HCT116 (cell line): ENCODE results near the gene S100A7A. TPM values are rescaled to one million over a fixed set of nuclear protein-coding genes. Genes with fewer than 3 reads are reported as not detected.

Experiments used
- ATAC-seq: fragments of 200-7000 bp; cut with Tn5 transposase; 2 replicates; pipeline ENCODE4 v1.9.1; 2020; ENCODE audit warnings: mild to moderate bottlenecking, moderate library complexity
- BruUV-seq: library from RNA; stranded (reverse); fragments of 400-500 nt; replicated peaks from 2 replicates; lab custom pipeline; 2021; lab: Mats Ljungman, UMichigan
- CTCF ChIA-PET: fragments of 300-600 bp; sonication (Branson Sonifier 250); formaldehyde crosslinking; loops from one replicate; lab custom pipeline; 2021; ENCODE audit warnings: antibody characterized with exemption; lab: Charles Lee
- POLR2A ChIA-PET: fragments of 300-600, 350-600 bp; sonication (Branson Sonifier 250); formaldehyde crosslinking; loops from one replicate; lab custom pipeline; 2021; ENCODE audit warnings: antibody characterized with exemption; lab: Charles Lee
- RAD21 ChIA-PET, 2 experiments: fragments of 300-600 bp; sonication (Branson Sonifier 250); formaldehyde crosslinking; loops; one replicate each; lab custom pipeline; 2023; ENCODE audit warnings: low total read pairs in 2 of 2; ENCODE audit not compliant: uncharacterized antibody in 2 of 2, unreplicated experiment in 2 of 2, low non-redundant PET in 1 of 2; lab: Charles Lee
- DNase-seq: peaks from one replicate; pipeline ENCODE4 v3.0.0-alpha.2; 2010; ENCODE audit warnings: low read depth, low spot score
- H2AFZ ChIP-seq: fragments of 200-600 bp; shearing (Covaris generic), sonication (generic); 2 replicates; pipeline ENCODE4 v1.6.1; 2017; ENCODE audit warnings: low read depth, mixed run types, mixed read lengths, antibody characterized with exemption, low read length; ENCODE audit not compliant: poor library complexity, severe bottlenecking
- H3K27ac ChIP-seq: 2 replicates; pipeline ENCODE4 v1.5.1; 2012; ENCODE audit warnings: low read depth, low read length
- H3K27me3 ChIP-seq: fragments of 200-600 bp; sonication (generic); 2 replicates; pipeline ENCODE4 v1.6.1; 2016; ENCODE audit warnings: mixed run types, low read length, mixed read lengths; ENCODE audit not compliant: insufficient read depth
- H3K36me3 ChIP-seq, 2 experiments: fragments of 200-500 bp in 1 of 2; fragments of 200-600 bp in 1 of 2; sonication (Bioruptor generic) in 1 of 2; sonication (generic) in 1 of 2; 2 replicates each; pipeline versions ENCODE4 v1.5.1 to v1.6.1; 2014 to 2016; ENCODE audit warnings: low read length in 2 of 2, inconsistent platforms in 1 of 2, mixed read lengths in 1 of 2, mixed run types in 1 of 2; ENCODE audit not compliant: insufficient read depth in 2 of 2, control insufficient read depth in 1 of 2
- H3K4me1 ChIP-seq, 2 experiments: fragments of 200-600 bp in 1 of 2; sonication (generic) in 1 of 2; 2 replicates each; pipeline versions ENCODE4 v1.5.1 to v1.6.1; 2012 to 2017; ENCODE audit warnings: low read length in 2 of 2, inconsistent platforms in 1 of 2, mild to moderate bottlenecking in 1 of 2, mixed read lengths in 1 of 2, mixed run types in 1 of 2, moderate library complexity in 1 of 2; ENCODE audit not compliant: insufficient read depth in 2 of 2, control insufficient read depth in 1 of 2
- H3K4me2 ChIP-seq: fragments of 200-600 bp; sonication (generic); 2 replicates; pipeline ENCODE4 v1.6.1; 2017; ENCODE audit warnings: mixed run types, low read length, mixed read lengths
- H3K4me3 ChIP-seq, 2 experiments: fragments of 200-600 bp in 1 of 2; sonication (generic) in 1 of 2; replicated peaks in 1 of 2; 2 replicates each; pipeline ENCODE4 v1.5.1; 2011 to 2016; ENCODE audit warnings: low read length in 2 of 2, control low read depth in 1 of 2, low read depth in 1 of 2, mild to moderate bottlenecking in 1 of 2, mixed read lengths in 1 of 2, mixed run types in 1 of 2
- H3K79me2 ChIP-seq: fragments of 200-600 bp; sonication (generic); 2 replicates; pipeline ENCODE4 v1.6.1; 2017; ENCODE audit warnings: mild to moderate bottlenecking, mixed run types, low read length, moderate library complexity, mixed read lengths; ENCODE audit not compliant: insufficient read depth
- H3K9ac ChIP-seq: fragments of 200-600 bp; sonication (generic); 2 replicates; pipeline ENCODE4 v1.6.1; 2016; ENCODE audit warnings: low read length, mixed read lengths
- H3K9me2 ChIP-seq: fragments of 200-600 bp; sonication (generic), shearing (Covaris generic); 2 replicates; pipeline ENCODE4 v1.6.1; 2017; ENCODE audit warnings: mixed run types, mild to moderate bottlenecking, moderate library complexity; ENCODE audit not compliant: insufficient read depth
- H3K9me3 ChIP-seq, 2 experiments: fragments of 200-500 bp in 1 of 2; fragments of 200-600 bp in 1 of 2; sonication (Bioruptor generic) in 1 of 2; sonication (generic) in 1 of 2; 2 replicates each; pipeline ENCODE4 v1.6.1; 2014 to 2017; ENCODE audit warnings: low read length in 2 of 2, mixed read lengths in 2 of 2, inconsistent platforms in 1 of 2, low read depth in 1 of 2, mild to moderate bottlenecking in 1 of 2, mixed run types in 1 of 2, moderate library complexity in 1 of 2; ENCODE audit not compliant: control insufficient read depth in 1 of 2, insufficient read depth in 1 of 2
- H4K20me1 ChIP-seq: fragments of 200-600 bp; sonication (generic), shearing (Covaris generic); 2 replicates; pipeline ENCODE4 v1.6.1; 2017; ENCODE audit warnings: mixed run types, mild to moderate bottlenecking, moderate library complexity; ENCODE audit not compliant: insufficient read depth
- ATF3 ChIP-seq: IDR thresholded peaks from 2 replicates; pipeline ENCODE4 v1.6.1; 2012
- CBX3 ChIP-seq: IDR thresholded peaks from 2 replicates; pipeline ENCODE4 v1.6.1; 2012; ENCODE audit warnings: low read depth
- CEBPB ChIP-seq: IDR thresholded peaks from 2 replicates; pipeline ENCODE4 v1.6.1; 2012; ENCODE audit warnings: low read depth
- CTCF ChIP-seq, 3 experiments: fragments of 200-600 bp in 1 of 3; sonication (generic) in 1 of 3; IDR thresholded peaks in 2 of 3; conservative IDR thresholded peaks in 1 of 3; 2 replicates each; pipeline ENCODE4 v1.5.1; 2012 to 2017; ENCODE audit warnings: low read depth in 2 of 3, low read length in 2 of 3, antibody characterized with exemption in 1 of 3, borderline replicate concordance in 1 of 3, control low read depth in 1 of 3, mild to moderate bottlenecking in 1 of 3, mixed read lengths in 1 of 3, mixed run types in 1 of 3, moderate library complexity in 1 of 3; ENCODE audit not compliant: insufficient read depth in 1 of 3
- EGR1 ChIP-seq: IDR thresholded peaks from 2 replicates; pipeline ENCODE4 v1.6.1; 2012; ENCODE audit warnings: low read depth
- EZH2 ChIP-seq: fragments of 200-600 bp; sonication (generic); IDR thresholded peaks from 2 replicates; pipeline ENCODE4 v1.6.1; 2017; ENCODE audit warnings: antibody characterized with exemption, mixed run types
- EZH2phosphoT487 ChIP-seq: fragments of 200-600 bp; IDR thresholded peaks from 2 replicates; pipeline ENCODE4 v1.6.1; 2018; ENCODE audit warnings: antibody characterized with exemption, borderline replicate concordance
- JUND ChIP-seq: IDR thresholded peaks from 2 replicates; pipeline ENCODE4 v1.6.1; 2012
- MAX ChIP-seq: IDR thresholded peaks from 2 replicates; pipeline ENCODE4 v1.6.1; 2012
- POLR2A ChIP-seq: IDR thresholded peaks from 2 replicates; pipeline ENCODE4 v1.7.0; 2011; ENCODE audit warnings: borderline replicate concordance; ENCODE audit not compliant: insufficient read depth, insufficient read length; ENCODE audit errors: extremely low read depth
- POLR2AphosphoS5 ChIP-seq: IDR thresholded peaks from 2 replicates; pipeline ENCODE4 v1.6.1; 2011; ENCODE audit warnings: mild to moderate bottlenecking, low read depth, low read length, moderate library complexity
- RAD21 ChIP-seq: IDR thresholded peaks from 2 replicates; pipeline ENCODE4 v1.6.1; 2012; ENCODE audit warnings: low read depth, mild to moderate bottlenecking
- SRF ChIP-seq: IDR thresholded peaks from 2 replicates; pipeline ENCODE4 v1.6.1; 2012; ENCODE audit warnings: low read depth
- TCF7L2 ChIP-seq: IDR thresholded peaks from 2 replicates; pipeline ENCODE4 v1.7.0; 2011; ENCODE audit warnings: borderline replicate concordance, inconsistent platforms; ENCODE audit not compliant: insufficient read depth, insufficient read length; ENCODE audit errors: extremely low read depth
- YY1 ChIP-seq: IDR thresholded peaks from 2 replicates; pipeline ENCODE4 v1.6.1; 2011; ENCODE audit warnings: low read length, low read depth, moderate library complexity, mild to moderate bottlenecking; ENCODE audit not compliant: insufficient replicate concordance; ENCODE audit errors: extremely low read depth
- ZNF274 ChIP-seq: fragments of 200-500 bp; sonication (Bioruptor generic); IDR thresholded peaks from 2 replicates; pipeline ENCODE4 v1.6.1; 2014; ENCODE audit warnings: mild to moderate bottlenecking, low read depth, low read length, inconsistent platforms
- intact Hi-C: fragments of 100-400 bp; cut with micrococcal nuclease; formaldehyde crosslinking; loops from 2 replicates; pipeline ENCODE4 v1.10.0; 2022
- total RNA-seq: library from RNA; stranded (reverse); gene quantifications from one replicate; pipeline ENCODE4 v1.2.1, GENCODE V29; 2021; ENCODE audit not compliant: unreplicated experiment

The S100A7A gene
- total RNA-seq, 1 experiment from 2014 or later, result not detected

- Histone ChIP-seq H3K9ac (no peak overlapping the region), H2AFZ (no peak overlapping the region), H3K4me2 (no peak overlapping the region), H4K20me1 (no peaks in the 10 kb centered on the region), H3K4me1 (no peaks in the 10 kb centered on the region), H3K27ac (no peak overlapping the region), H3K27me3 (peaks cover 91% of the 10 kb centered on the region), H3K9me2 (no peaks in the 10 kb centered on the region), H3K4me3 (no peak overlapping the region), H3K9me3 (no peaks in the 10 kb centered on the region), H3K36me3 (no peaks in the 10 kb centered on the region), H3K79me2 (no peaks in the 10 kb centered on the region)
- CTCF ChIA-PET, result no interaction called here
- POLR2A ChIA-PET, result no interaction called here
- intact Hi-C loops, result no loop called here
- DNase-seq (no peak), ATAC-seq (no peak)
- RAD21 ChIA-PET, result no interaction called here
- TF ChIP-seq CTCF (IDR thresholded peaks at IDR 0.05 in 2 of 3, conservative IDR thresholded peaks at IDR 0.05 in 1 of 3; ENCODE audit: borderline replicate concordance in 1 of 3, insufficient read depth in 1 of 3, low read depth in 2 of 3, low read length in 2 of 3) (no peak), POLR2AphosphoS5 (no peak), MAX (no peak), POLR2A (no peak), ZNF274 (no peak), EZH2phosphoT487 (no peak), CBX3 (no peak), CEBPB (no peak), JUND (no peak), TCF7L2 (no peak), RAD21 (no peak), SRF (no peak), ATF3 (no peak), EGR1 (no peak), EZH2 (no peak), YY1 (no peak)
- no TSS peak for BruUV-seq
Measured at GRCh38 chr1:153432874-153433681, 16.8 kb downstream of the S100A7A start.
